ENCODE data around the gene SUPT7L. TPM values are rescaled to one million over a fixed set of nuclear protein-coding genes. Genes with fewer than 3 reads are reported as not detected.

SUPT7L gene
- total and polyA plus RNA-seq, 2 of the 4 experiments (the other 2 are of a cell fraction) = 16.7 to 33.4 TPM

- TF ChIP-seq ELK1 (IDR thresholded peaks at IDR 0.05; ENCODE audit: borderline replicate concordance, low read depth, low read length) (no peak), BHLHE40 (IDR thresholded peaks at IDR 0.05; ENCODE audit: low read depth, low read length) (no peak), CHD1 (IDR thresholded peaks at IDR 0.05; ENCODE audit: low read depth, low read length) (no peak), SMC3 (IDR thresholded peaks at IDR 0.05; ENCODE audit: low read depth, low read length) (no peak), MXI1 (IDR thresholded peaks at IDR 0.05; ENCODE audit: borderline replicate concordance, low read depth, low read length) (no peak), RAD21 (IDR thresholded peaks at IDR 0.05; ENCODE audit: low read length) (no peak), MAZ (IDR thresholded peaks at IDR 0.05; ENCODE audit: borderline replicate concordance, low read depth, low read length) (no peak), CTCF (conservative IDR thresholded peaks at IDR 0.05; ENCODE audit: low read depth, low read length) (no peak), NFE2L2 (IDR thresholded peaks at IDR 0.05; ENCODE audit: low read depth, low read length) (no peak), MAFK (IDR thresholded peaks at IDR 0.05; ENCODE audit: low read depth, low read length) (no peak), RFX5 (IDR thresholded peaks at IDR 0.05; ENCODE audit: low read depth, low read length) (no peak), USF2 (IDR thresholded peaks at IDR 0.05; ENCODE audit: low read depth, low read length) (no peak), CEBPB (IDR thresholded peaks at IDR 0.05; ENCODE audit: low read depth, low read length) (no peak), FOS (IDR thresholded peaks at IDR 0.05; ENCODE audit: low read depth, low read length) (no peak), POLR2A (IDR thresholded peaks at IDR 0.05; ENCODE audit: low read depth, low read length) (no peak), RCOR1 (IDR thresholded peaks at IDR 0.05; ENCODE audit: insufficient replicate concordance, low read length) (no peak)
- CTCF ChIA-PET = no interaction called here
Measured at GRCh38 chr2:27647737-27648136, 15.7 kb downstream of the SUPT7L start.

More at GRCh38 chr2:27647737-27648136, 15.7 kb downstream of the SUPT7L start:
- H4K91ac ChIP-seq (ENCODE audit: insufficient read depth, low read depth, low read length) = no peak overlapping the region
- no peak overlapping the region for H3K14ac ChIP-seq (replicated peaks; ENCODE audit: low read depth, low read length)
- POLR2A ChIA-PET (ENCODE audit: unreplicated experiment) = no interaction called here
- H3K4me3 ChIP-seq (ENCODE audit: insufficient read depth, low read depth, low read length) = no peak overlapping the region
- no peak overlapping the region for H3K56ac ChIP-seq (ENCODE audit: extremely low read depth, insufficient read depth, low read length)
- no peak overlapping the region for H2AFZ ChIP-seq (replicated peaks; ENCODE audit: low read length, poor library complexity)
- no peak overlapping the region for H2BK15ac ChIP-seq (ENCODE audit: low read depth, low read length)
- H3K9me1 ChIP-seq (ENCODE audit: insufficient read depth, low read length) = 0 out of 2 replicates have a peak, but pooled peaks cover 2% of the 10 kb centered on the region
- H3K27me3 ChIP-seq (ENCODE audit: control insufficient read depth, insufficient read depth, low read length) = no peaks in the 10 kb centered on the region
- H3K4me2 ChIP-seq (ENCODE audit: low read depth, low read length) = no peak overlapping the region
- H4K5ac ChIP-seq (ENCODE audit: low read depth, low read length) = no peak overlapping the region
- H2AK9ac ChIP-seq (replicated peaks; ENCODE audit: low read depth, low read length, poor library complexity) = no peak overlapping the region
- dilution Hi-C loops (cut with HindIII; ENCODE audit: low sequenced_read_pairs, unreplicated experiment) = no loop called here
- H3K36me3 ChIP-seq (ENCODE audit: control insufficient read depth, insufficient read depth, low read length) = peaks cover 28% of the 10 kb centered on the region
- in situ Hi-C loops (cut with MboI; ENCODE audit: low sequenced_read_pairs) = no loop called here
- no peaks in the 10 kb centered on the region for H3K9me3 ChIP-seq (ENCODE audit: control insufficient read depth, insufficient read depth, low read length)
- H2AK5ac ChIP-seq (ENCODE audit: low read depth, low read length) = no peak overlapping the region
- H3K9ac ChIP-seq (ENCODE audit: low read depth, low read length) = no peak overlapping the region
- no peak overlapping the region for H4K8ac ChIP-seq (ENCODE audit: low read depth in 2 of 2, low read length in 2 of 2)
- H3K27ac ChIP-seq (ENCODE audit: insufficient read depth, low read length) = no peak overlapping the region
- no peak overlapping the region for H2BK5ac ChIP-seq (ENCODE audit: low read depth, low read length, poor library complexity, severe bottlenecking)
- WGBS, 2 experiments (ENCODE audit: extremely low coverage in 2 of 2, insufficient read length in 1 of 2) = 89% methylated on average over 3 of the region's 4 CpGs; no CpG with 5 or more reads in 1 of the 2 experiments
- H3K4ac ChIP-seq (ENCODE audit: low read depth, low read length) = no peak overlapping the region
- H3K79me1 ChIP-seq (ENCODE audit: low read depth in 1 of 2, low read length in 2 of 2) = peaks cover 3 to 7% of the 10 kb centered on the region in 2 experiments; a peak in 2 of 4 replicates
- DNase-seq = no peak
- BruUV-seq (replicated peaks) = no TSS peak
- no peak for ATAC-seq (ENCODE audit: low read depth)
- no peak overlapping the region for H2BK120ac ChIP-seq (ENCODE audit: low read depth, low read length)
- intact Hi-C loops (cut with micrococcal nuclease) = no loop called here
- no peak overlapping the region for H2BK20ac ChIP-seq (ENCODE audit: low read depth, low read length)
- H4K20me1 ChIP-seq (ENCODE audit: insufficient read depth, low read length) = peaks cover 2% of the 10 kb centered on the region
- H3K4me1 ChIP-seq (ENCODE audit: control insufficient read depth, insufficient read depth, low read length) = no peaks in the 10 kb centered on the region
- H3K23ac ChIP-seq (ENCODE audit: low read depth, low read length) = no peak overlapping the region
- no peak overlapping the region for H3K18ac ChIP-seq (ENCODE audit: low read depth, low read length)
